ENCODE data around the gene OR10X1.

The OR10X1 gene

DNA sequence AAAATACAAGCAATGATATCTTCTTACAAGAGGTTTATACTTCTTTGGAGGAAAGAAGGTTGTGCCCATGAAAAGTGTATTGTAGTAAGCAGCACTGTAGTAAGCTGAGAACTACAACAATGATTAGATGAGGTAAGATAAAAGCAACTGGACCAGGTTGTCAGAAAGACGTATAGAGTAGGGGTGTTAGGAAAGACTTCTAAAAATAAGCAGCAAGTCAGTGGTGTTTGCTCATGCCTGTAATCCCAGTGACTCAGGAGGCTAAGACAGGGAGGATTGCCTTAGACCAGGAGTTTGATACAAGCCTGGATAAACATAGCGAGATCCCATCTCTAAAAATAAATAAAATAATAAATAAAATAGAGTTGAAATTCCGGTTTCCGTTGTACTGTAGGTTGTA is 4.3 kb upstream of the OR10X1 start:
- no peak for DNase-seq (ENCODE audit: low spot score)
- TF ChIP-seq CTCF (IDR thresholded peaks at IDR 0.05; ENCODE audit: extremely low read depth, missing control alignments): no peak

- no peak for TF ChIP-seq CTCF (IDR thresholded peaks at IDR 0.05; ENCODE audit: extremely low read depth, missing control alignments)
- no peak for DNase-seq (ENCODE audit: low spot score)
Observed at GRCh38 chr1:158577561-158577960, 2.1 kb downstream of the OR10X1 start.

DNA sequence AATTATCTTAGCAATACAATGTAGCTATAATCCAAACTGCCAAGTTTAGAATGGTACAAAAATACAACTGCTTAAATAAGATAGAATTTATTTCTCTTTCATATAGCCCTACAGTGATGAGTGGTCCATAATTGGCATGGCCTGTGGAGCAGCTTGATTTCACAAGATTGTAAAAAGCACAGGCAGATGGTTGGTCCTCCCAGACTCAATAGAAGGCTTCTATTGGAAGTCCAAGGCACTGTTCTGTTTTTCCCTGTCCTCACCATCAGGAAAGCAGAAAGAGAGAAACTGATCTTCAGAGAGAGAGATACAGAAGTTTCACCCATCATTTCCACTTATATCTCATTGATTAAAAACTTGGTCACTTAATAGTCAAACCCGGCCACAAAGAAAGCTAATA is 7.5 kb downstream of the OR10X1 start:
- no peak for DNase-seq (ENCODE audit: low spot score)
- no peak for TF ChIP-seq CTCF (IDR thresholded peaks at IDR 0.05; ENCODE audit: extremely low read depth, missing control alignments)

DNA sequence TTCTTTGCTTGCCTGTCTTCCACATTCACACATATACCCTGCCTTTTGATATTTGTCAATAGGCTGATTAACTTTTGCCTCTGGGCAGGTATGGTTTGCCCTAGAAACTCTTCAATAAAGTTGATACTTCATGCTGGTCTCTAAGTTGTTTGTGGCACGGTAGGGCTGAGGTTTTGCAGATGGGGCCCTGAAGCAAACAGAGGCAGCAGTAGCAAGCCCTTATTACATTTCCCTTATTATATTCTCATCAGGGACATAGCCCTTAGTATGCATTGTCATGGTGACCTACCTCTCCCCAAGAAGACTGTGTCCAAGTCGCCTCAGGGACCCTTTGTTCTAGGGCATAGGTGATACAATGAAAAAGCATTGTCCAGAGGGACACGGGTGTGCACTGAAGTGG is 9.2 kb downstream of the OR10X1 start, which contains the start of gene OR6P1:
Gene OR6P1, minus strand, starts transcription at position 101 of the 400 bp plus-strand sequence. CDS start 6,976 bp downstream, outside the sequence.
- no peak for DNase-seq (ENCODE audit: low spot score)
- no peak for TF ChIP-seq CTCF (IDR thresholded peaks at IDR 0.05; ENCODE audit: extremely low read depth, missing control alignments)

- no peak for TF ChIP-seq CTCF (IDR thresholded peaks at IDR 0.05; ENCODE audit: extremely low read depth, missing control alignments)
- no peak for DNase-seq (ENCODE audit: low spot score)
Observed at GRCh38 chr1:158564608-158565007, 15.1 kb downstream of the OR10X1 start.

DNA sequence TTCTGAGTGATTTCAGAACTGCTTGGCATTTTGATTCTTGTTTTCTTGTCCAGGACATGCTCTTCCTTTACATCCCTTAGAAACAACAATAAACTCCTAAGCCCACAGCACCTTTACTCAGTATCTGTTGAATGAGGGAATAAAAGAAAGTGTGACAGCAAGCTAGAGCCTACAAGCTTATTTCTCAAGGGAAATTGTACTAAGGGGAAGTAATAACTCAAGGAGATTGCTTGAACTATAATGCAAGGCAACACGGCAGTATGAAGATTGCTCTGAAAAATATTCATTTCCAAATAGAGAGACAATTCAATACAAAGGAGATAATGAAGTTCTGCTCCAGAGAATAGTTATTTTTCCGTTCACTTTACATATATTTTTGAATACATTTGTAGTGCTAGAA is 15.8 kb downstream of the OR10X1 start:
- no peak for TF ChIP-seq CTCF (IDR thresholded peaks at IDR 0.05; ENCODE audit: extremely low read depth, missing control alignments)
- DNase-seq (ENCODE audit: low spot score): no peak

- DNase-seq (ENCODE audit: low spot score): no peak
- no peak for TF ChIP-seq CTCF (IDR thresholded peaks at IDR 0.05; ENCODE audit: extremely low read depth, missing control alignments)
Observed at GRCh38 chr1:158559696-158560095, 20.0 kb downstream of the OR10X1 start.

Measured in GM20000 (cell line).